Liver (tissue), 3 donors: ENCODE results near the gene F7.
"Not testable (repeated sequence)": the region's sequence is repeated elsewhere in the genome, so short reads cannot be mapped to it uniquely, and the experiment has no call there.

Experiments used
- CTCF ChIP-seq: fragments of 150-350 bp; IDR thresholded peaks from 2 replicates; pipeline ENCODE4 v1.5.1; 2017; ENCODE audit warnings: improper control_type of control experiment, low read depth, low read length; ENCODE audit not compliant: missing input control
- HNF4G ChIP-seq: IDR thresholded peaks from 2 replicates; pipeline ENCODE4 v1.6.1; 2016; ENCODE audit warnings: antibody characterized with exemption
- SP1 ChIP-seq: IDR thresholded peaks from 2 replicates; pipeline ENCODE4 v1.6.1; 2018; ENCODE audit warnings: antibody characterized with exemption, mild to moderate bottlenecking
- donor health status: healthy.
- donor health status: healthy.

- TF ChIP-seq CTCF, SP1, HNF4G: not testable (repeated sequence)
Measured at GRCh38 chr13:113161975-113162374, 56.4 kb downstream of the F7 start.
